GM18511 (cell line): ENCODE measurements around the gene METTL15.
"Not testable (repeated sequence)": the region's sequence is repeated elsewhere in the genome, so short reads cannot be mapped to it uniquely, and the experiment has no call there.

ENCODE experiments used
- ATAC-seq: cut with Tn5 transposase; IDR thresholded peaks from one replicate; pipeline ENCODE4 v1.9.1; 2021; ENCODE audit warnings: mild to moderate bottlenecking, moderate library complexity; ENCODE audit not compliant: unreplicated experiment

The METTL15 gene

GRCh38 chr11:28378095-28378494 is 269.9 kb downstream of the METTL15 start:
- not testable (repeated sequence) for ATAC-seq
